ENCODE data around the gene EIF3L. TPM values are rescaled to one million over a fixed set of nuclear protein-coding genes. Genes with fewer than 3 reads are reported as not detected.

Gene EIF3L
- total RNA-seq, 1 donor, result 457 TPM

DNA sequence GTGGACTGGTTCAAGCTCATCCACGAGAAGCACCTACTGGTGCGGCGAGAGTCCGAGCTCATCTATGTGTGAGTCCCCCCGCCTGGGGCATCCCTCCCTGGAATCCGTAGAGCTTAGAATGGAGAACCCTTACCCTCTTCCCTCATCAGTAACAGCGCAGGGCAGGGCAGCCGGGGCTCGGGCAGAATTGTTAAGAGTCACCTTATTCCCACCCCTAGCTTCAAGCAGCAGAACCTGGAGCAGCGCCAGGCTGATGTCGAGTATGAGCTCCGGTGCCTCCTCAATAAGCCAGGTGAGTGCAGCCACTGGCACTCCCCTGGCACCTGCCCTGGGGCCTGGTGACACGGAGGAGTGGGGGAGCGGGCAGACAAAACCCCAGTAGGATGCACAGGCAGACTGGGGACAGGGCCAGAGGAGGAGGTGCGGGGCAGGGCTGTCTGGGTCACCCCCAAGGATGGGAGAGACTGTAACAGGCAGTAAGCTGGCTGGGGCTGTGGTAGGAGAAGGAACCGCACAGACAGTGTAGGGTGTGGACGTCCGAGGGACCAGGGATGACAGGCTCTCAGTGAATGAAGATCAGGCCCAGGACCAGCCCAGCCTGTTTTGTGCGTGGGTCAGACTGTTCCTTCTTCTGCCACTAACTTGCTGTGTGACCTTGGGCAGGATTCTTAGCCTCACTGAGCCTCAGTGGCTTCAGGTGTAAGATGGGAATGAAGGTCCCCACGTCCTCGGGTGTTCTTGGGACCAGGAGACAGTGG is 83.8 kb downstream of the EIF3L start:
- DNase-seq (ENCODE audit: low read depth), result no peak
- TF ChIP-seq, protein P1, sequence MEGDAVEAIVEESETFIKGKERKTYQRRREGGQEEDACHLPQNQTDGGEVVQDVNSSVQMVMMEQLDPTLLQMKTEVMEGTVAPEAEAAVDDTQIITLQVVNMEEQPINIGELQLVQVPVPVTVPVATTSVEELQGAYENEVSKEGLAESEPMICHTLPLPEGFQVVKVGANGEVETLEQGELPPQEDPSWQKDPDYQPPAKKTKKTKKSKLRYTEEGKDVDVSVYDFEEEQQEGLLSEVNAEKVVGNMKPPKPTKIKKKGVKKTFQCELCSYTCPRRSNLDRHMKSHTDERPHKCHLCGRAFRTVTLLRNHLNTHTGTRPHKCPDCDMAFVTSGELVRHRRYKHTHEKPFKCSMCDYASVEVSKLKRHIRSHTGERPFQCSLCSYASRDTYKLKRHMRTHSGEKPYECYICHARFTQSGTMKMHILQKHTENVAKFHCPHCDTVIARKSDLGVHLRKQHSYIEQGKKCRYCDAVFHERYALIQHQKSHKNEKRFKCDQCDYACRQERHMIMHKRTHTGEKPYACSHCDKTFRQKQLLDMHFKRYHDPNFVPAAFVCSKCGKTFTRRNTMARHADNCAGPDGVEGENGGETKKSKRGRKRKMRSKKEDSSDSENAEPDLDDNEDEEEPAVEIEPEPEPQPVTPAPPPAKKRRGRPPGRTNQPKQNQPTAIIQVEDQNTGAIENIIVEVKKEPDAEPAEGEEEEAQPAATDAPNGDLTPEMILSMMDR (IDR thresholded peaks at IDR 0.05; ENCODE audit: insufficient read depth, low read length), result no peak
- no peak overlapping the region for H3K4me3 ChIP-seq (ENCODE audit: low read depth, low read length)

DNA sequence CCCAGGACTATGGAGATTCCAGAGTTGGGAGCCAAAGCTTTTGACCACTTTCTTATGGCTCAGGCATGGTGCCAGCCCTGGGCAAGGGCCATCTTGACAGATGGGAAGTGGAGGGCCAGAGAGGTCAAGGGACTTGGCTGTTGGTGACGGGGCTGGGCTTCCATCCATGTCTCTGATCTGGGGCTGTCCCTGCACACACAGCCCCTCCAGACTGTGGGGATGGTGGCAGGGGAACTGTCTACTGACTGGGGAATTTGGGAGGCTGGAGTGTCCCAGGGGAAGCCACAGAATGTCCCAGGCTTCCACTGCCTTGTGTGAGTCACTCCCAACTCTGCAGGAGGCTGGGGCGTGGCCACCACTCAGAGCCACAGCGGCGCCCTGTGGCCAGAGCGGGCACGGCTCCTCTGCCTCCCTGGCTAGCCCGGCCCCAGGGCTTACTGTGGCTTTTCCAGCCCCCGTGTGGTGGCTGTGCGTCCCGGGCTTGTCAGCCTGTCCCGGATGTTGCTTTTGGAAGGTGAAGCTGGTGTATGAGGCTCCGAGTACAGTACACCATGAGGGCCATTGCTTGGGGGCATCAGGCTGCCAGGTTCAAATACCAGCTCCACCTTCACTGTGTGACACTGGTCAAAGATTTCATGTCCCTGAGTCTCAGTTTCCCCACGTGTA is 84.6 kb downstream of the EIF3L start:
- TF ChIP-seq, protein P1 (IDR thresholded peaks at IDR 0.05; ENCODE audit: insufficient read depth, low read length), result peak; percentile 96
- peak; percentile 83 for DNase-seq (ENCODE audit: low read depth)
- no peak overlapping the region for H3K4me3 ChIP-seq (ENCODE audit: low read depth, low read length)

Small RNAs within 50 kb of the gene (small RNA-seq; reads per million reads assigned to genes)
- 0.76 reads per million, percentile 17 among the genes with 10 or more reads in this experiment for gene MIR659

Other genes starting within 250 kb of the EIF3L start
- gene GGA1, start 240.6 kb upstream of the EIF3L start, total RNA-seq (ENCODE audit: low replicate concordance), result 12.0 and 35.0 TPM in 2 replicates
- gene SH3BP1, start 209.8 kb upstream of the EIF3L start, total RNA-seq (ENCODE audit: low replicate concordance), result 1.8 and 4.6 TPM in 2 replicates
- gene PDXP, start 190.7 kb upstream of the EIF3L start, total RNA-seq (ENCODE audit: low replicate concordance), result 3.4 and 7.4 TPM in 2 replicates
- gene LGALS1, start 173.8 kb upstream of the EIF3L start, total RNA-seq (ENCODE audit: low replicate concordance), result 3,846 and 5,734 TPM in 2 replicates
- gene NOL12, start 163.1 kb upstream of the EIF3L start, total RNA-seq (ENCODE audit: low replicate concordance), result 12.7 and 14.0 TPM in 2 replicates
- 150 and 151 TPM in 2 replicates for gene TRIOBP, start 152.4 kb upstream of the EIF3L start, total RNA-seq (ENCODE audit: low replicate concordance)
- gene GCAT, start 41.5 kb upstream of the EIF3L start, total RNA-seq (ENCODE audit: low replicate concordance), result 13.1 and 16.2 TPM in 2 replicates
- not detected in 2 replicates for gene GALR3, start 26.0 kb upstream of the EIF3L start, total RNA-seq (ENCODE audit: low replicate concordance)
- gene ANKRD54, start 5.1 kb upstream of the EIF3L start, total RNA-seq (ENCODE audit: low replicate concordance), result 19.0 and 38.6 TPM in 2 replicates
- gene MICALL1, start 56.9 kb downstream of the EIF3L start, total RNA-seq (ENCODE audit: low replicate concordance), result 13.2 and 24.7 TPM in 2 replicates
- 0.54 TPM in 1 of 2 replicates, not detected in the other for gene C22orf23, start 104.2 kb downstream of the EIF3L start, total RNA-seq (ENCODE audit: low replicate concordance)
- 18.3 and 112 TPM in 2 replicates for gene POLR2F, start 104.3 kb downstream of the EIF3L start, total RNA-seq (ENCODE audit: low replicate concordance)
- gene SOX10, start 135.1 kb downstream of the EIF3L start, total RNA-seq (ENCODE audit: low replicate concordance), result not detected in 2 replicates
- gene PICK1, start 208.0 kb downstream of the EIF3L start, total RNA-seq (ENCODE audit: low replicate concordance), result 6.5 and 14.5 TPM in 2 replicates
- gene SLC16A8, start 234.8 kb downstream of the EIF3L start, total RNA-seq (ENCODE audit: low replicate concordance), result 0.18 and 1.6 TPM in 2 replicates

All from fibroblast of the aortic adventitia (primary cell).